DLD1 (cell line): ENCODE data around the gene NEUROG3.
"Not testable (repeated sequence)": the region's sequence is repeated elsewhere in the genome, so short reads cannot be mapped to it uniquely, and the experiment has no call there.

Experiments used
- in situ Hi-C: cut with HindIII; loops from 2 replicates; pipeline ENCODE4 v1.10.0; 2017; ENCODE audit warnings: low sequenced_read_pairs

NEUROG3 gene

GRCh38 chr10:69572159-69573055, 815 bp downstream of the NEUROG3 start:
- in situ Hi-C loops, result no loop called here

GRCh38 chr10:69571618-69572158, 1.5 kb downstream of the NEUROG3 start:
- in situ Hi-C loops, result no loop called here

- in situ Hi-C loops, result no loop called here
These were observed 3.0 kb downstream of the NEUROG3 start for GRCh38 chr10:69570050-69570816.

GRCh38 chr10:69569396-69569934, 3.8 kb downstream of the NEUROG3 start:
- in situ Hi-C loops, result loop anchor here (10.0 kb wide), 1 partner anchor 225 kb away; no protein-coding TSS in a partner anchor

- in situ Hi-C loops, result loop anchor here (10.0 kb wide), 1 partner anchor 226 kb away; no protein-coding TSS in a partner anchor
These were observed 4.5 kb downstream of the NEUROG3 start for GRCh38 chr10:69568472-69569395.

DNA sequence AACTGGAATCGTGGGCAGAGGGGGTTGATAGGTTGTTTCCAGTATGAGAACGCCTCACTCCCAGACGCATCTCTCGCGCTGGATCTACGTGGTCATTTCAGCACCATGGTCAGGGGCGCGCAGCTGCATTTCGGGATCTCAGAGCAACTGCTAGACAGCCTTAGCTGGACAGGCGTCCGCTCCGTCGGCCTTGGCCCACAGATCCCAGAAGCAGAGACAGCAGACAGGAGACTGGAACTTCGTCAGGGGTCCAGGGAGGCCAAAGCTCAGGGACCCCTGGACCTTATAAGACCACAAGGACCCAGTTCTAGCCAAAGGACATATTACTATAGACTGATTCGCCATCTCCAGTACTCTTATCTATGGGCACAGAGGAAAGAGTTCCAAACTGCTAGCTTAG, 5.3 kb downstream of the NEUROG3 start:
- in situ Hi-C loops, result loop anchor here (10.0 kb wide), 1 partner anchor 227 kb away; no protein-coding TSS in a partner anchor

GRCh38 chr10:69562731-69563254, 10.4 kb downstream of the NEUROG3 start:
- in situ Hi-C loops, result loop anchor here (10.0 kb wide), 1 partner anchor 232 kb away; no protein-coding TSS in a partner anchor

GRCh38 chr10:69559525-69559924, 13.7 kb downstream of the NEUROG3 start:
- in situ Hi-C loops, result no loop called here

DNA sequence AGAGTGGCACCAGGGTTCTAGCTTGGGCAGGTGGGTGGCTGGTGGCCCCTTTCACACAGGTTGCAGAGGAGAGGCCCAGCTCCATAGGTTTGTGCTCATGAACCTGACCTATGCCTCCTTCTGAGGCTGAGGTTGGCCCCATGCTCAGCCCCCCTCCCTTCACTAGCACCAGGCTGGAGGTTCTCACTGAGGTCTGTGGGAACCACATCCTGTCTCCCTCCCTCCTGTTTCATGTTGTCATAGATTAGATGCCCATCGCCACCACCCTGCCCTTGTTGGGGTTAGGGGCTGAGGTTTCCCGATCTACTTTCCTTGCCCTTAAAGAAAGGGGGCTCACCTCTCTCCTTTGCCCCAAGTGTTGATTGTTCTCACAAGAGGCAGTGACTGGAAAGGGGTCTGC, 14.7 kb downstream of the NEUROG3 start:
- in situ Hi-C loops, result no loop called here

- in situ Hi-C loops, result no loop called here
These were observed 18.6 kb downstream of the NEUROG3 start for GRCh38 chr10:69554611-69555010.

DNA sequence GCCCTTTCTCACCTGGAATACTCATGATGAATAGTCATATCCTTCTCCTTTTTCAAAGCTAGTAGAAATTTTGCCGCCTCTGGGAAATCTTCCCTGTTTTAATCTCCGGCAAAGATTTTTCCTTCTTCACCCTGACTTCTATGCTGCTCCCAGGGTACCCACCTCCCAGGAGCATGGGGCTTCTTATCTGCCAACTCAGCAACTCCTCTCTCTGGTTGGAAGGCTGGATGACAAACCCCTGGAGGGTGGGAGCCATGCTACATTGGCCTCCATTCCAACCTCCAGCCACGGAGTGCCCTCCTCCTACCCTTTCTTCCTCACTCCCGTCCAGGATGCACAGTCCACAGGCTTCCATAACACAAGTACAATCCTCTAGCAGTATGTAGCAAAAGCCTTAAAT, 19.9 kb downstream of the NEUROG3 start:
- in situ Hi-C loops, result no loop called here

DNA sequence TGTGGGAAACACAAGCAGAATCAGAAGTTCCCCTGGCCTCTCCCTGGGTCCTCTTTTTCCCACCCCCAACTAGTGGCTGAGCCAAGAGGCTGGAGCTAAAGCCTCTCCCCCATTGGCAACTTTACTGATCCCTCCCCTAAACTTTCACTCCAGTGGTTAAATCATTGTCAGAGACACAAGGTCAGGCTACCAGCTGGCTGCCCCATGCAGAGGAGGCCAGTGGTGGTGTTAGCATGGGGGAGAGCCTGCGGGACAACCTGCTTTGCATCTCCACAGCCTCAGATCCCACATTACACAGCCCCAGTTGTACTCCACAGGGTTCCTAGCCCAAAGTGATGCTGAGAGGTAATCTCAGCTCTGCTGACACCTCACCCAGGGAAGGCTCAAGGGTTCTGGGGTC, 21.0 kb downstream of the NEUROG3 start:
- in situ Hi-C loops, result no loop called here

DNA sequence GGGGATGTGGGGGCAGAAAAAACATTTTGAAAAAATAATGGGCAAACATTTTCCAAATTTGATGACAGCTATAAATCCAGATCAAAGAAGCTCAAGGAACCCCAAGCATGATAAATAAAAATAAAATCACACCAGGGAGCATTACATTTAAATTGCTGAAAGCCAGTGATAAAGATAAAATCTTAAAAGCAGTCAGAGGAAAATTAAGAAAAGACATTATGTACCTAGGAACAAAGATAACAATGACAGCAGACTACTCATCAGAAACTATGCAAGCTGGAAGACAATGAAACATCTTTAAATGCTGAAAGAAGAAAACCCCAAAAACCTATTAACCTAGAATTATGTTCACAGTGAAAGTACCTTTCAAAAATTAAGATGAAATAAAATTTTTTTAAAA, 23.3 kb downstream of the NEUROG3 start:
- in situ Hi-C loops, result loop anchor here (5.0 kb wide), 2 partner anchors 53 to 98 kb away; partner anchors contain the start of gene TSPAN15

- in situ Hi-C loops, result no loop called here
These were observed 31.8 kb downstream of the NEUROG3 start for GRCh38 chr10:69541463-69541862.

- in situ Hi-C loops, result no loop called here
These were observed 34.8 kb downstream of the NEUROG3 start for GRCh38 chr10:69538461-69538860.

DNA sequence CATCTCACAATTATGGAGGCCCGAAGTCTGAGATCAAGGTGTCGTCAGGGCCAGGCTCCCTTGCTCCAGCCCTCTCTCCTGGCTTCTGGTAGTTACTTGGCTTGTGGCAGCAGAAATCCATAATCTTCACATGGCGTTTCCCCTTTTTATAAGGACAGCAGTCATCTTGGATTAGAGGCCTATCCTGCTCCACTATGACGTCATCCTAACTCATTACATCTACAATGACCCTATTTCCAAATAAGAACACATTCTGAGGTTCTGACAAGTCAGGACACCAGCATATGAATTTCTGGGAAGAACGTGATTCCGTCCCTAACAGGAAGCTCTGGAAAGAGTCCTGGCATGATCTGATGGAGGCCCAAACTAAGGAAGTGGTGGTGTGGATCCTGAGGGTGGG, 35.8 kb downstream of the NEUROG3 start:
- in situ Hi-C loops, result no loop called here

DNA sequence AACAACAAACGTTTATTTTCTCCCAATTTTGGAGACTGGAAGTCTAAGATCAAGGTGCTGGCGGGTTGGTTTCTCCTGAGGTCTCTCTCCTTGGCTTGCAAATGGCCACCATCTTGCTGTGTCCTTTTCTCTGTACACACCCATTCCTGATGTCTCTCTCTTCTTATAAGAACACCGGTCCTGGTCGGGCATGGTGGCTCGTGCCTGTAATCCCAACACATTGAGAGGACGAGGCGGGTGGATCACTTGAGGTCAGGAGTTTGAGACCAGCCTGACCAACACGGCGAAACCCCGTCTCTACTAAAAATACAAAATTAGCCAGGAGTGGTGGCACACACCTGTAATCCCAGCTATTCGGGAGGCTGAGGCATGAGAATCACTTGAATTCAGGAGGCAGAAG, 36.7 kb downstream of the NEUROG3 start:
- in situ Hi-C loops, result not testable (repeated sequence)

- in situ Hi-C loops, result no loop called here
These were observed 39.6 kb downstream of the NEUROG3 start for GRCh38 chr10:69533658-69534057.

DNA sequence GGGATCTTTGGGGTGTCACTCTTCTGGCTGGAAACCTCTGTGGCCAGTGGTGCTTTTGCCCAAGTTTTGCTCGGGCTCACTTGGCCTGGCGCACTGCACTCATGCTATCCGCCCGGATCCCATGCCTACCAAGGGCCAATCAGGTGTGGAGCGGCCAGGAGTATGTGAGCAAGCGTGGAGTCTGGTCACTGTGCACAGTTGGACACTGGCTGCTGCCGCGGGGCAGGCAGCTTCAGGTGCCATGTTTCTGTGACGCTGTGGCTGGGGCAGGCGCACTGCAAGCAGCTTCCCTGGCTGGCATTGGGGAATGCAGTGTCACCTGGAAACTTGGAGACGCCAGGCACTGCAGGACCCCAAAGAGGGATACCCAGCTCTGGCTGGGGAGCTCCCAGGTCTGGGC, 45.3 kb downstream of the NEUROG3 start:
- in situ Hi-C loops, result no loop called here
